ENCODE measurements around the gene PROX1.

PROX1 gene

GRCh38 chr1:213987927-213988506 lies at the start of gene PROX1:
PROX1 (plus strand) TSS chr1:213987973; CDS start chr1:213996536, 8,563 bp downstream.
- no peak for DNase-seq (ENCODE audit: low read depth)

GRCh38 chr1:213938776-213939175 lies 49.0 kb upstream of the PROX1 start:
- no peak for DNase-seq (ENCODE audit: low read depth)

- no peak for DNase-seq (ENCODE audit: low read depth)
Measured at GRCh38 chr1:213939888-213940287, 47.9 kb upstream of the PROX1 start.

- no peak for DNase-seq (ENCODE audit: low read depth)
Measured at GRCh38 chr1:213940947-213941346, 46.8 kb upstream of the PROX1 start.

- DNase-seq (ENCODE audit: low read depth) = no peak
Measured at GRCh38 chr1:213942061-213942460, 45.7 kb upstream of the PROX1 start.

GRCh38 chr1:213947200-213947801 lies 40.5 kb upstream of the PROX1 start:
- DNase-seq (ENCODE audit: low read depth) = no peak

GRCh38 chr1:213951876-213952275 lies 35.9 kb upstream of the PROX1 start:
- DNase-seq (ENCODE audit: low read depth) = no peak

- no peak for DNase-seq (ENCODE audit: low read depth)
Measured at GRCh38 chr1:213953806-213954205, 34.0 kb upstream of the PROX1 start.

GRCh38 chr1:213956295-213956770 lies 31.4 kb upstream of the PROX1 start:
- DNase-seq (ENCODE audit: low read depth) = no peak

- no peak for DNase-seq (ENCODE audit: low read depth)
Measured at GRCh38 chr1:213958346-213958745, 29.4 kb upstream of the PROX1 start.

- no peak for DNase-seq (ENCODE audit: low read depth)
Measured at GRCh38 chr1:213960963-213961362, 26.8 kb upstream of the PROX1 start.

- DNase-seq (ENCODE audit: low read depth) = no peak
Measured at GRCh38 chr1:213962508-213962907, 25.3 kb upstream of the PROX1 start.

- DNase-seq (ENCODE audit: low read depth) = no peak
Measured at GRCh38 chr1:213966122-213966521, 21.7 kb upstream of the PROX1 start.

- no peak for DNase-seq (ENCODE audit: low read depth)
Measured at GRCh38 chr1:213968146-213968825, 19.5 kb upstream of the PROX1 start.

GRCh38 chr1:213969958-213970555 lies 17.7 kb upstream of the PROX1 start:
- no peak for DNase-seq (ENCODE audit: low read depth)

GRCh38 chr1:213972141-213972540 lies 15.6 kb upstream of the PROX1 start:
- DNase-seq (ENCODE audit: low read depth) = no peak

GRCh38 chr1:213973129-213973528 lies 14.6 kb upstream of the PROX1 start:
- DNase-seq (ENCODE audit: low read depth) = no peak

- DNase-seq (ENCODE audit: low read depth) = no peak
Measured at GRCh38 chr1:213976665-213977485, 10.9 kb upstream of the PROX1 start.

GRCh38 chr1:213977486-213977842 lies 10.3 kb upstream of the PROX1 start:
- DNase-seq (ENCODE audit: low read depth) = no peak

GRCh38 chr1:213977909-213978308 lies 9.9 kb upstream of the PROX1 start:
- no peak for DNase-seq (ENCODE audit: low read depth)

- no peak for DNase-seq (ENCODE audit: low read depth)
Measured at GRCh38 chr1:213979751-213980586, 7.8 kb upstream of the PROX1 start.

Measured in activated T-helper 1 cell treated with Interleukin-2 at 50 U/mL for 16 hours (primary cell).